Measurements from ENCODE around the gene C22orf15. TPM values are rescaled to one million over a fixed set of nuclear protein-coding genes. Genes with fewer than 3 reads are reported as not detected.

Gene C22orf15
- total and polyA plus RNA-seq, 2 donors (not counting 3 experiments of a cell fraction or from before 2014, with no cell fraction given): 0.86 TPM; not detected in 1

DNA sequence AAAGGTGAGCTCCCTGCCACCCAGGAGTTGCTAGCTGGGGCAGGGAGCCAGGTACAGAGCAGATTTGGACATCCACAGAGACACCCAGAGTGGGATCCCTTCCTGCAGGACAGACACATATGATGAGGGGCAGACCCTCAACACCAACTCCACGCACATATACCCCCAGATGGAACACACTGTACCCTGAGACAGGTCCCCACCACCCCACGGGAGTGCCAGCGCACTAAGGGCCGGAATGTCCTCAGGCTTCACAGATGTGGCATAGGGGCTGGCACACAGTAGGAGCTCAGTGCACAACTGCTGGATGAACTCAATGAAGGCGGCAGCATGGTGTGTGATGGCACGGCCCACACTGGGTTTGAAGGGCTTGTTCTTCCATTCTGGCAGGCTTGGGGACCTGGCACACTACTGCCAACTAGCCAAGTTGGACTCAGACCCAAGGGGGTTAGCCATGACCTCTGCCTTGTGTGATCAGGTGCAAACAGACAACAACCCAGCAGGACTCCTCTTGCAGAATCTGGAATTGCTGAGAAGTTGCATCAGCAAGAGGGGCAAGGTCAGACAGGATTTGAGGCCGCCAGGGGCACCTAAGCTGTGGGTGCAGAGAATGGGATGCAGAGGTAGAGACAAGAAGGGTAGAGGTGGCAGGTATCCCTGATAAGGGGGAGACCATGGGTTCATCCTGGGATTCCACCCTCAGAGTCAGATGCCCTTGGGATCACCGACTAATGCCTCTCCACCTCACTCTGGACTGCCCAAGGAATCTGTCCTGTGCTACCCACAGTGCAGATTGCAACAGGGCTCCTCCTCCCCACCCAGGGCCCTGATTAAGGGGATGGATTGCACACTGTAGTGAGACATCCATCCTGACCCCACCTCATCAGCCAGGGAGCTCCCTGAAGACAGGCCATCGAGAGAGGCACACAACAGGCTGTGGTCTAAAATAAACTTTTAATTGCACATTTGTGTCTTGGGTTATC, 2.4 kb downstream of the C22orf15 start:
- intact Hi-C loops (cut with micrococcal nuclease) (loop anchor here (5.0 kb wide), 1 partner anchor 223 kb away; no protein-coding TSS in a partner anchor), dilution Hi-C loops (cut with MboI; ENCODE audit: extremely low pct_ligation_motif_present, low sequenced_read_pairs) (no loop called here)
- Histone ChIP-seq H3K79me2 (ENCODE audit: control insufficient read depth, insufficient read depth, low read length) (peaks cover 2% of the 10 kb centered on the region), H3K27me3 (ENCODE audit: control insufficient read depth in 2 of 2, insufficient read depth in 2 of 2, low read length in 2 of 2) (no peaks in the 10 kb centered on the region), H3K4me2 (ENCODE audit: insufficient read depth, low read length) (no peak overlapping the region), H4K20me1 (replicated peaks; ENCODE audit: control insufficient read depth, extremely low read depth, insufficient read depth, low read length) (no peaks in the 10 kb centered on the region), H3K9me3 (replicated peaks; ENCODE audit: control insufficient read depth, insufficient read depth, low read length) (no peaks in the 10 kb centered on the region), H3K4me3 (replicated peaks in 1 of 3; ENCODE audit: insufficient read depth in 1 of 3, low read depth in 1 of 3, low read length in 3 of 3) (no peak overlapping the region), H2AFZ (ENCODE audit: low read depth, low read length) (no peak overlapping the region), H3K4me1 (ENCODE audit: control insufficient read depth, extremely low read depth, insufficient read depth, low read length) (peaks cover 22% of the 10 kb centered on the region), H3K27ac (ENCODE audit: insufficient read depth, low read depth, low read length) (no peak overlapping the region), H3K36me3 (ENCODE audit: control insufficient read depth in 2 of 2, extremely low read depth in 1 of 2, insufficient read depth in 2 of 2, low read length in 2 of 2) (peaks cover 0 to 3% of the 10 kb centered on the region in 2 experiments), H3K9ac (replicated peaks; ENCODE audit: extremely low read depth, insufficient read depth, low read length) (no peak overlapping the region), H3K9me1 (replicated peaks; ENCODE audit: control insufficient read depth, extremely low read depth, insufficient read depth, low read length) (no peaks in the 10 kb centered on the region)
- TF ChIP-seq POLR2AphosphoS5 (IDR thresholded peaks at IDR 0.05; ENCODE audit: insufficient read depth, low read depth, low read length): no peak
- BruUV-seq (replicated peaks): no TSS peak
- no peak for DNase-seq (ENCODE audit: low read depth, low spot score)
- no peak for FAIRE-seq
- ChIA-PET POLR2A (no interaction called here), CTCF (interaction anchor here (0.5 to 4.6 kb wide), 5 partner anchors 10 to 137 kb away, joined by 3 to 63 read pairs (median 4); partner anchors contain the start of gene SLC2A11)

GRCh38 chr22:23767303-23767672, 4.5 kb downstream of the C22orf15 start:
- CTCF ChIA-PET: interaction anchor here (0.7 to 4.6 kb wide), 5 partner anchors 12 to 82 kb away, joined by 3 to 63 read pairs (median 3); no protein-coding TSS in a partner anchor
- peak overlapping the region; percentile 47 to 74 (median 55) for H3K4me3 ChIP-seq (replicated peaks in 1 of 3; ENCODE audit: insufficient read depth in 1 of 3, low read depth in 1 of 3, low read length in 3 of 3)
- H3K4me2 ChIP-seq (ENCODE audit: insufficient read depth, low read length): peak overlapping the region; percentile 94
- peak overlapping the region; percentile 87 for H2AFZ ChIP-seq (ENCODE audit: low read depth, low read length)
- DNase-seq (ENCODE audit: low read depth, low spot score) (no peak), FAIRE-seq (no peak)
- no TSS peak for BruUV-seq (replicated peaks)
- dilution Hi-C loops (cut with MboI; ENCODE audit: extremely low pct_ligation_motif_present, low sequenced_read_pairs): no loop called here
- intact Hi-C loops (cut with micrococcal nuclease): loop anchor here (5.0 kb wide), 1 partner anchor 225 kb away; no protein-coding TSS in a partner anchor
- peak overlapping the region; percentile 38 for H3K9ac ChIP-seq (replicated peaks; ENCODE audit: extremely low read depth, insufficient read depth, low read length)
- POLR2A ChIA-PET: no interaction called here
- H3K9me3 ChIP-seq (replicated peaks; ENCODE audit: control insufficient read depth, insufficient read depth, low read length): no peaks in the 10 kb centered on the region
- peaks cover 26% of the 10 kb centered on the region for H3K4me1 ChIP-seq (ENCODE audit: control insufficient read depth, extremely low read depth, insufficient read depth, low read length)
- H3K36me3 ChIP-seq (ENCODE audit: control insufficient read depth in 2 of 2, extremely low read depth in 1 of 2, insufficient read depth in 2 of 2, low read length in 2 of 2): peaks cover 0 to 3% of the 10 kb centered on the region in 2 experiments
- H3K79me2 ChIP-seq (ENCODE audit: control insufficient read depth, insufficient read depth, low read length): peaks cover 2% of the 10 kb centered on the region
- H3K9me1 ChIP-seq (replicated peaks; ENCODE audit: control insufficient read depth, extremely low read depth, insufficient read depth, low read length): no peaks in the 10 kb centered on the region
- H4K20me1 ChIP-seq (replicated peaks; ENCODE audit: control insufficient read depth, extremely low read depth, insufficient read depth, low read length): no peaks in the 10 kb centered on the region
- H3K27me3 ChIP-seq (ENCODE audit: control insufficient read depth in 2 of 2, insufficient read depth in 2 of 2, low read length in 2 of 2): no peaks in the 10 kb centered on the region
- no peak overlapping the region for H3K27ac ChIP-seq (ENCODE audit: insufficient read depth, low read depth, low read length)
- TF ChIP-seq MAX (IDR thresholded peaks at IDR 0.05; ENCODE audit: insufficient read depth, insufficient read length): no peak
